H1 (cell line): ENCODE results near the gene EBF3.

Source experiments
- CTBP2 ChIP-seq: IDR thresholded peaks from 2 replicates; pipeline ENCODE4 v1.7.0; 2011; ENCODE audit warnings: borderline replicate concordance, mild to moderate bottlenecking, moderate library complexity, mixed read lengths, low read length; ENCODE audit not compliant: insufficient read depth, insufficient read length
- CTCF ChIP-seq, 3 experiments: IDR thresholded peaks; 1 replicate in 2 of 3; 2 replicates in 1 of 3; pipeline versions ENCODE4 v1.5.1 to v1.6.1; 2011; ENCODE audit warnings: low read length in 3 of 3, mild to moderate bottlenecking in 3 of 3, inconsistent platforms in 2 of 3, low read depth in 1 of 3, moderate library complexity in 1 of 3; ENCODE audit not compliant: insufficient read depth in 1 of 3; ENCODE audit errors: control extremely low read depth in 1 of 3
- EGR1 ChIP-seq: IDR thresholded peaks from 2 replicates; pipeline ENCODE4 v1.6.1; 2011; ENCODE audit warnings: low read depth, low read length, borderline replicate concordance
- EP300 ChIP-seq, 2 experiments: IDR thresholded peaks; 1 replicate in 1 of 2; 2 replicates in 1 of 2; pipeline ENCODE4 v1.6.1; 2011 to 2012; ENCODE audit warnings: low read depth in 2 of 2, low read length in 2 of 2, mild to moderate bottlenecking in 2 of 2, borderline replicate concordance in 1 of 2, inconsistent platforms in 1 of 2, moderate library complexity in 1 of 2
- EZH2 ChIP-seq: fragments of 200-600 bp; sonication (generic); IDR thresholded peaks from 2 replicates; pipeline ENCODE4 v1.7.1; 2012; ENCODE audit warnings: low read depth, mild to moderate bottlenecking, moderate library complexity, low read length, inconsistent platforms; ENCODE audit not compliant: severe bottlenecking
- GABPA ChIP-seq: IDR thresholded peaks from 2 replicates; pipeline ENCODE4 v1.6.1; 2011; ENCODE audit warnings: mild to moderate bottlenecking, low read length, moderate library complexity, borderline replicate concordance; ENCODE audit not compliant: insufficient read depth
- HDAC2 ChIP-seq, 2 experiments: fragments of 300-600 bp in 1 of 2; sonication (generic) in 1 of 2; IDR thresholded peaks; 2 replicates each; pipeline ENCODE4 v1.6.1; 2011 to 2012; ENCODE audit warnings: low read depth in 2 of 2, low read length in 2 of 2, mild to moderate bottlenecking in 2 of 2, moderate library complexity in 2 of 2, borderline replicate concordance in 1 of 2, inconsistent platforms in 1 of 2
- TCF12 ChIP-seq: IDR thresholded peaks from 2 replicates; pipeline ENCODE4 v1.6.1; 2011; ENCODE audit warnings: low read depth, mild to moderate bottlenecking, low read length
- ZNF274 ChIP-seq: IDR thresholded peaks from 2 replicates; pipeline ENCODE4 v1.7.0; 2012; ENCODE audit warnings: low read length, borderline replicate concordance; ENCODE audit errors: extremely low read depth

- TF ChIP-seq EGR1 (no peak), CTCF (IDR thresholded peaks at IDR 0.05; ENCODE audit: control extremely low read depth in 1 of 3, insufficient read depth in 1 of 3, low read depth in 1 of 3, low read length in 3 of 3) (no peak), CTBP2 (no peak), HDAC2 (IDR thresholded peaks at IDR 0.05; ENCODE audit: borderline replicate concordance in 1 of 2, low read depth in 2 of 2, low read length in 2 of 2) (no peak), EZH2 (no peak), GABPA (no peak), EP300 (IDR thresholded peaks at IDR 0.05; ENCODE audit: borderline replicate concordance in 1 of 2, low read depth in 2 of 2, low read length in 2 of 2) (no peak), ZNF274 (no peak), TCF12 (no peak)
Observed at GRCh38 chr10:129905553-129905952, 58.5 kb downstream of the EBF3 start.
